Neural crest cell (in vitro differentiated cells): ENCODE measurements around the gene FAAP100. TPM values are rescaled to one million over a fixed set of nuclear protein-coding genes. Genes with fewer than 3 reads are reported as not detected.

Source experiments
- DNase-seq: peaks from one replicate; pipeline ENCODE4 v3.0.0; 2021; ENCODE audit warnings: low read depth, mixed read lengths, low spot score
- H3K27ac Mint-ChIP-seq: one replicate; pipeline ENCODE4 v1.8.0; 2021; ENCODE audit warnings: mild to moderate bottlenecking, mixed read lengths; ENCODE audit not compliant: unreplicated experiment
- H3K27me3 Mint-ChIP-seq: 2 replicates; pipeline ENCODE4 v1.8.0; 2021; ENCODE audit warnings: low read depth, mild to moderate bottlenecking, mixed read lengths
- H3K36me3 Mint-ChIP-seq: 2 replicates; pipeline ENCODE4 v1.8.0; 2021; ENCODE audit warnings: low read depth, mild to moderate bottlenecking, mixed read lengths
- H3K4me1 Mint-ChIP-seq: 2 replicates; pipeline ENCODE4 v1.8.0; 2021; ENCODE audit warnings: mixed read lengths
- H3K4me3 Mint-ChIP-seq: one replicate; pipeline ENCODE4 v1.8.0; 2021; ENCODE audit warnings: mild to moderate bottlenecking, mixed read lengths
- H3K9me3 Mint-ChIP-seq: 2 replicates; pipeline ENCODE4 v1.8.0; 2021; ENCODE audit warnings: mixed read lengths
- CTCF ChIP-seq: fragments of 200-600 bp; sonication (generic); conservative IDR thresholded peaks from 2 replicates; pipeline ENCODE4 v1.5.0; 2021; ENCODE audit warnings: antibody characterized with exemption, mild to moderate bottlenecking
- total RNA-seq: library from RNA; stranded (reverse); gene quantifications from 2 replicates; pipeline ENCODE4 v1.2.1, GENCODE V29; 2021

The FAAP100 gene
- total RNA-seq, 1 donor from 2014 or later = 48.3 TPM

DNA sequence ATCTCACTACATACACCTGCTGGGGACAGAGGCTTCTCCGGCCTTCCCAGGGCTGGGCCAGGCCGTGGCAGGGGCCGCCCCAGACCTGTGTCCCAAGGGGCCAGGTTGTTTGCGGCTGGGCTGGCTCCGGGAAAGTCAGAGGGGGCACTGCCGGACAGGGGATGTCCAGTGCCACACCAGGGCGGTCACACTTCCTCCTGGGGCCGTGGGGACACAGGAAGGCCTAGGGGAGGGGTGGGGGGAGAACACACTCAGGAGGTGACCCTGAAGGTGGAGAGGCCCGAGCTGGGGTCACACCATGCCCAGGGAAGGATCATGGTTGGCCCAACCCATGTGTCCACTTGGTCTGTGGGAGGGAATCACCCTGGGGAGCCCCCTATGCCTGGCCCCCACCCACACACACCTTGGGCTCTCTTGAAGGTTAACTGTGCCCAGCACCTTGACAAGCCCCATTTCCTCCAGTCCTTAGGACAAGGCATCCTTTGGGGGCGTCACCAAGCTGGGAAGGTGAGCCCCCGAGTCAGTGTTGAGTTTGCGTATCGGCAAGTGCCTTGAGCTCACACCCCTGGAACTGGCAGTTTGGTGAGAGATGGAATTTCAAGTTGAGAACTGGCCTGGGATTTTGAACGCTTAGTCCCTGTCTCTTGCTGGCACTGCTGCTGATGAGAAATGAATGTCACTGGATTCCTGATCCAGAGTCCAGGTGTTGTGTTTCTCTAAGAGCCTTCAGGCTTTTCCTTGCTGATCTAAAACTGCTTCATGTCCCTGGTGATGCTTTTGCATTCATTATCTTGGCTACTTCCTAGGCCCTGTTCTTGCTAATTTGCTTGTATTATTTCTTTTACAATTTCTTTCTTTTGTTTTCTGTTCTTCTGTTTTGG lies 31.9 kb downstream of the FAAP100 start:
- Mint-ChIP-seq H3K9me3 (no peaks in the 10 kb centered on the region), H3K36me3 (no peaks in the 10 kb centered on the region), H3K27me3 (peaks cover 48% of the 10 kb centered on the region), H3K4me1 (peaks cover 33% of the 10 kb centered on the region), H3K27ac (no peak overlapping the region), H3K4me3 (peak overlapping the region; percentile 76)
- no peak for TF ChIP-seq CTCF
- no peak for DNase-seq

- Mint-ChIP-seq H3K4me3 (no peak overlapping the region), H3K9me3 (no peaks in the 10 kb centered on the region), H3K4me1 (peaks cover 35% of the 10 kb centered on the region), H3K36me3 (no peaks in the 10 kb centered on the region), H3K27ac (no peak overlapping the region), H3K27me3 (peaks cover 50% of the 10 kb centered on the region)
- DNase-seq = no peak
- peak; percentile 67 for TF ChIP-seq CTCF
Observed at GRCh38 chr17:81519284-81520020, 32.7 kb downstream of the FAAP100 start.

DNA sequence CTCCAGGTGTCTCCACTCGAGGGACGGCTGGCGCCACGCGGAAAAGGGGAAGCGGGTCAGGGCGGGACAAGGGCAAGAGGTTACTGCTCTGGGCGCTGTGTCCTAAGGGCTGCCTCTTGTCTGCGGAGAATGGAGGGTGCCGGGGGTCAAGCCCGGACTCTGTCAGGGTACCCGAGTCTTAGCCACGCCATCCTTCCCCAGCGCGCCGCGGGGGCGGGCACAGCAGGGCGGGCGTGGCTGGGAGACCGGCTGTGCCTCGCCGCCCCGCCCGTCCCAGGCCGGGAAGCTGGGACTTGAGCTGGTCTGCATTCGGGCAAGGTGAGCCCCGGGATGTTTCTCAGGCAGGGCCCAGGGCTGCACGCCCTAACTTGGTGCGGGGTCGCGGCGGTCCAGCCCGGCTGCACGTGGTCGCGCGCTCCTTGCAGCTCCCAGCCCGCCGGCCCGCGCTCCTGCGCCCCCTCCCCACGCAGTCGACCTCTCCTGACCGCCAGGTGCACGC lies 33.3 kb downstream of the FAAP100 start:
- H3K4me1 Mint-ChIP-seq = peaks cover 35% of the 10 kb centered on the region
- H3K27ac Mint-ChIP-seq = no peak overlapping the region
- H3K4me3 Mint-ChIP-seq = peak overlapping the region; percentile 81
- peaks cover 50% of the 10 kb centered on the region for H3K27me3 Mint-ChIP-seq
- no peaks in the 10 kb centered on the region for H3K9me3 Mint-ChIP-seq
- H3K36me3 Mint-ChIP-seq = no peaks in the 10 kb centered on the region
- DNase-seq = no peak
- TF ChIP-seq CTCF = no peak

DNA sequence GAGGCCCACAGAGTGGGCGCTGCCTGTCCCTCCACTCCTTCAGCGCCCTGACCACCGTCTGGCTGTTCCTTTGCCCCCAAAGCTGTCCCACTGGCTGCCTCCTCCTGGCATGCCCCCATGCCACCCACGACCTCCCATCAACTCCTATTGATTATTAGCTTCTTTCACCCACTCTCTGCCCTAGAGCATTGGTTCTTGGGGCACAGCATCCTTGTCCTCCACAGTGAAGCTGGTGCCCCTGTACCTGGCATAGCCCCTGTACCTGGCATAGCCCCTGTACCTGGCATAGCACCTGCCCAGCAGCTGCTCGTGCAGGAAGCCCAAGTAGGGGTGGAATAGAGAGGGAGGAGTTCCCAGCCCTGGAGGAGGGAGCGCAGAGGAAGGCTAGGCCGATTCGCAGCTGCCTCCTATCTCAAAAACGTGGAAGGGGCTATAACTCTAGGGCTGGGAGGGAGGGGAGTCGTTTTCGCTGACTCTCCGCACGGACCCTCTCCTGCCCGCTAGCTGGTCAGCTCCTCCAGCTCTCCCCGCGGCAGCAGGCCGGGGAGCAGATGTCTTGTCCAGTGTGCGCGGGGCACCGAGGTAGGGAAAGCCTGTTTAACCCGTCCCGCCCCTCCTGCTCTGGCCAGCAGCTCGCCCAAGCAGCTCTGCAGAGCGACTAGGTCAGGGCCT lies 33.9 kb downstream of the FAAP100 start:
- DNase-seq = no peak
- Mint-ChIP-seq H3K4me1 (peaks cover 38% of the 10 kb centered on the region), H3K36me3 (no peaks in the 10 kb centered on the region), H3K4me3 (peak overlapping the region; percentile 81), H3K27ac (no peak overlapping the region), H3K27me3 (peaks cover 54% of the 10 kb centered on the region), H3K9me3 (no peaks in the 10 kb centered on the region)
- TF ChIP-seq CTCF = no peak

DNA sequence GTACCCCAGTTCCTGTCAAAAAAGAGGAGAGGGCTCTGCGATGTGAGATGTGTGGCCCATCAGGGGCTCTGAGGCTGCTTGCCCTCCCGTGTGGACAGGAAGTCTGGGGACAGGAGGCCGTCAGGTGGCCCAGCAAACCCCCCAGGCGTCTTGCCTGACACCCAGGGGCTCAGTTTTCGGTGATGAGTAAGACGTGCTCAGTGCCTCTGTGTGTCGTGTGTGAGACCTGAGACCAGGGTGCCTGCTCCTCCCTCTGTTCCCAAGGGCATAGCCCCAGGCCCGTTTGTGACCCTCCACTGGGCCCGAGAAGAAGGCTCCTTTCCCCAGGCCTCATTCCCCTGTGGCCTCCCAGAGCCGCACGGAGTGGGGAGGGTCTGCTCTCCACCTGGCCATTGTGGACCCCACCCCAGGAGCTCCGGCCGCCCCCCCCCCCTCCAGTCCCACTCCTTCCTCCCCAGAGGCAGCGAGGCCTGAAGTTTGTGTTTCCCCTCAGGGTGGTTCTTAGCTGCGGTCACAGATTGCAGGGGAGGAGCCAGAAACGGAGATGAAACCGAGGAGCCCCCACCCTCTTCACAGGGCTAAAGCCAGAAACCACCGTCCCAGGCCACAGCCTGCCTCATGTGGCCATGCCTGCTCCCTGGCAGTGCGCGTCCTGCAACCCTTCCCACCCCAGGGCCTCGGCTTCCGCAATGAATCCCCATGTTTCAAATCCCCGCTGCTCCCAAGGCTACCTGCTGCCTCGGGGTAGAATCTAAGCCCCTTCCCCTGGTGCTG lies 34.6 kb downstream of the FAAP100 start:
- Mint-ChIP-seq H3K27me3 (peaks cover 50% of the 10 kb centered on the region), H3K4me1 (peaks cover 32% of the 10 kb centered on the region), H3K4me3 (peak overlapping the region; percentile 81), H3K9me3 (no peaks in the 10 kb centered on the region), H3K27ac (no peak overlapping the region), H3K36me3 (no peaks in the 10 kb centered on the region)
- no peak for DNase-seq
- TF ChIP-seq CTCF = no peak
